ENCODE measurements around the gene DLG4. TPM values are rescaled to one million over a fixed set of nuclear protein-coding genes. Genes with fewer than 3 reads are reported as not detected.
A peak's percentile ranks its signal among the peaks of the same experiment; 100 is the strongest.

Gene DLG4
- 4.7 and 7.8 TPM in 2 replicates for total RNA-seq (2014; rRNA removed; shearing (Covaris generic))

- peak; percentile 94 for DNase-seq (ENCODE audit: low read depth)
Measured at GRCh38 chr17:7219812-7220592, at the start of gene DLG4, which contains the start of gene ACADVL. TSS of gene DLG4 (minus strand) at chr17:7219836. TSS of gene ACADVL (plus strand) at chr17:7219938. CDS start at chr17:7219985, 47 bp downstream.

- DNase-seq (ENCODE audit: low read depth), result no peak
Measured at GRCh38 chr17:7266784-7267183, 47.1 kb upstream of the DLG4 start.

DNA sequence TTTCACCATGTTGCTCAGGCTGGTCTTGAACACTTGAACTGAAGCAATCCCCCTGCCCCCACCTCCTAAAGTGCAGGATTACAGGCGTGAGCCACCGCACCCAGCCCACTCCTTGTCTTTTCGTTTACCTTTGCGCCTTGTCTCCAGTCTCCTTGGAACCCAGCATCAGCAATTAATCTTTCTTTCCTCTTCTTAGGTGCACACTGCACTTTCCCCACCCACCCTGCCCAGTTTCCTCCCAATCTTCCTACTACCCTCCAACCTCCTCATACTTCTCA is 44.1 kb upstream of the DLG4 start:
- no peak for DNase-seq (ENCODE audit: low read depth)

DNA sequence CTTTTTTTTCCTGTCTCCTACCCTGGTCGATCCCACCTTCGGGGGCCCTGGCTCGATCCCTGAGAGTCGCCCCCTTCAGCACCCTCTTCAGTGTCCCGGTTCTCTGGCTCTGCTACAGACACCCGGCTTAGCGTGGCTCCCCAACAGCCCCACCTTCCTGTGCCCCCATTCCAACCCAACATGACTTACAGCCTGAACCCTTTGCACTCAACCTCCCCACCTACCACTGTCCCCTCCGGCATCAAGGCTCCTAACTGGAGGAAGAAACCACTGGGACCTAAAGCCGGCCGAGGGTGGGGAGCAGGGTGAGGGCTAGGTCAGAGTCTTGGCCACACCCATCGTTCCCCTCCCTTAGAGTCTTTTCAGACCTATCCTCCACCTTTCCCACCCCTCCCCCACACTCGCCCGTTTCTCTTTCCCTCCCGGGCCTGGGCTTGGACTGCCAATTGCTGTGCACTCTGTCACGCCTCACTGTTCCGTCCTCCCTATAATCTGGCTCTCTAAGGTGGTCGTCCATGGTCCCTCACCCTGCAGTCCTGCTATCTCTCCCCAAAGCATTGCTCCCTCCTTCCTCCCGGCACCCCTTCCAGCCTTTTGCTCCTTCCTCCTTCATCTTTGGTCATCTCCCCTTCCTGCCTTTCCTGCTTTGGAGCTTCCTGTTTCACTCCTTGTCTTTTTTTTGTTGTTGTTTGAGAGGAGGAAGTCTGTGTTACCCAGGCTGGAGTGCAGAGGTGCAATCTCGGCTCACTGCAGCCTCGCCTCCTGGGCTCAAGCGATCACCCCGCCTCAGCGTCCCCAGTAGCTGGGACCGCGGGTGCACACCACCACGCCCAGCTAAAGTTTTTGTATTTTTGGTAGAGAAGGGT is 43.5 kb upstream of the DLG4 start:
- DNase-seq (ENCODE audit: low read depth), result no peak

DNA sequence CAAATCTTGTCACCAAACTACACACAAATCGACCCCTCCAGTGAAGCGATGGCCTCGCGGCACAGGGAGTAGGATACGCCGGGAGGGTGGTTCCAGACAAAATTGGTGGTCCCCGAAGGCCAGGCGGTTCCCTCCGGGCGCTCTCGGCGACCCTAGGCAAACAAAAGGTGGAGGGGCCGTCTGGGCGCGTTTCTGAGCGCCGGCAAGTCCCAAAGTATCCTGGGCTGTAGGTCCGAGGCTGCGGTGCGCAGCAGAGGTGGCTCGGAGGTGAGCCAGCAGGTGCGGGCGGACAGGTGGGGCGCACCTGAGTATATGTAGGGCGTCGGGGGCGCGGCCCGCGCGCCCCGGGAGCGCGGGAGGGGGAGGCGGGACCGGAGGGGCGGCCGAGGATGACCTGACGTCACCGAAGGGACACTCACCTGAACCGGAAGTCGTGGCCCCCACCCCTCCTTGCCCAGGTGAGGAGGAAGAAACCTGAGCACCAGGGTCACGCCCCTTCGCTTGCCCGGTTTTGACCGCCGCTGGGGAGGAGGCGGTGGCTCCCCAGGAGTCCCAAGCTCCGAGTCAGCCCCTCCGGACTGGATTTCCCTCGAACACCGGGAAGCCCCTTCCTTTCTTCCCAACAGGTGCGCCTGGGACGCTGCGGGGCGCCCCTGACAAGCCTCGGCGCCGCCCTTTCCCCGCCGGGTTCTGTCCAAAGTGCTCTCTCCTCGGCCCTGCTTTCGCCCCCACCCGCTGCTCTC is 42.7 kb upstream of the DLG4 start, which contains the start of gene CLDN7:
Gene CLDN7 (minus strand): TSS at position 287 of the 743 bp plus-strand sequence. CDS start 435 bp downstream, outside the sequence.
- DNase-seq (ENCODE audit: low read depth), result no peak

- no peak for DNase-seq (ENCODE audit: low read depth)
Measured at GRCh38 chr17:7261379-7262191, 41.9 kb upstream of the DLG4 start.

DNA sequence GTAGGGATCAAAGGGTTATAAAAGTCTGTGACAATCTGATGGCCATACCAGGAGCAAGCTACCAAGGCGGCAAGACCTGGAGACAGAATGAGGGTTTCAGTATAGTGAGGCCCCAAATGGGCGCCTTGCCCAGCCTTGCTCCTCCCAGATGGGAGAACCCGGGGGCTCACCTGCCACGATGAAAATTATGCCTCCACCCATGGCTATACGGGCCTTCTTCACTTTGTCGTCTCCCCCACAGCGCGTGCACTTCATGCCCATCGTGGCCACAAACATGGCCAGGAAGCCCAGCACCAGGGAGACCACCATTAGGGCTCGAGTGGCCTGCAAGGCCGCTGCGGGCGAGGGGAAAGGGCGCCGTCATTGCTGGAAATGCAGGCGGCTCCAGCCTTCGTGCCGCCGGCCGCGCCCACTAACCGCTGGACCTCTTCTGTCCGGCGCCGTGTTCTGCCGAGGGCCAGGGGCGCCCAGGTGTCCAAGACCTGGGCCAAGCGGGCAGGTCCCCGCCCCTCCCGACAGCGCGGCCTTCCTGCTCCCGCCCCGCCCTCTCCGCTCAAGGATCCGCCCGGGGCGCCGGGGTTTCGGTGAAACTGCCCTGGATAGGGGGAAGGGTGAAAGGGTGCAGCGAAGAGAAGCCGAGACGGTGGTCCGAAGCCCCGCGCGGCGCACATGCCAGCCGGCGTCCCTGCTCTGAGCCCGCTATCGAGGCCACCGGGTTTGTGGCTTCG is 41.2 kb upstream of the DLG4 start:
- DNase-seq (ENCODE audit: low read depth), result no peak

- DNase-seq (ENCODE audit: low read depth), result no peak
Measured at GRCh38 chr17:7260151-7260550, 40.5 kb upstream of the DLG4 start.

DNA sequence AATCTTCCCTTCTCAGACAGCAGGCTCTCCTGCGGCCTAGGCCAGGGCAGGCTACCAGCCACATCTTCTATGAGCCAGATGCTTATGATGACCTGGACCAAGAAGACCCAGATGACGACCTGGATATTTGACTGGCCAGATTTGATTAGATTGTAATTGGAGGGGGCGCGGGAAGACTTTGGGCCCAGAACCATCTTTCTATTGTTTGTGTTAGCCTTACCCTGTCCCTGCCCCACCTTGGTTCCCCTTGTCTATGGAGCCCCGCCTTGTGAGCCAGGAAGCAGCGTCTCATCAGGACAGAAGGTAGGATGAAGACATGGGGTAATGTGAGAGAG is 39.9 kb upstream of the DLG4 start:
- DNase-seq (ENCODE audit: low read depth), result no peak

GRCh38 chr17:7258731-7259554 is 39.3 kb upstream of the DLG4 start:
- DNase-seq (ENCODE audit: low read depth), result no peak

- DNase-seq (ENCODE audit: low read depth), result no peak
Measured at GRCh38 chr17:7256766-7257456, 37.3 kb upstream of the DLG4 start.

DNA sequence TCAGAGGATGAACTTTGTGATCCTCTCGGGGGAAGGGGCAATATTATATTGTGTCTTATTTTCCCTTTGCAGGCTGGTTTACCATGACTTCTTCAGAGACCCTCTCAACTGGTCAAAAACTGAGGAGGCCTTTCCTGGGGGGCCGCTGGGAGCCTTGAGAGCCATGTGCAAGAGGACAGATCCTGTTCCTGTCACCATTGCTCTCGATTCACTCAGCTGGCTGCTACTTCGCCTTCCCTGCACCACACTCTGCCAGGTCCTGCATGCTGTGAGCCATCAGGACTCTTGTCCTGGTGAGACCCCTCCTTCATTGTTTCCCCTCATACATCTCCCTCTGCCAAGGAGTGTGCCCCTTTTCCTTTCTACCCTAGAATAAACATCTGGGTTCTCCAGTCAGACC is 34.9 kb upstream of the DLG4 start:
- no peak for DNase-seq (ENCODE audit: low read depth)

GRCh38 chr17:7253082-7253481 is 33.4 kb upstream of the DLG4 start:
- no peak for DNase-seq (ENCODE audit: low read depth)

DNA sequence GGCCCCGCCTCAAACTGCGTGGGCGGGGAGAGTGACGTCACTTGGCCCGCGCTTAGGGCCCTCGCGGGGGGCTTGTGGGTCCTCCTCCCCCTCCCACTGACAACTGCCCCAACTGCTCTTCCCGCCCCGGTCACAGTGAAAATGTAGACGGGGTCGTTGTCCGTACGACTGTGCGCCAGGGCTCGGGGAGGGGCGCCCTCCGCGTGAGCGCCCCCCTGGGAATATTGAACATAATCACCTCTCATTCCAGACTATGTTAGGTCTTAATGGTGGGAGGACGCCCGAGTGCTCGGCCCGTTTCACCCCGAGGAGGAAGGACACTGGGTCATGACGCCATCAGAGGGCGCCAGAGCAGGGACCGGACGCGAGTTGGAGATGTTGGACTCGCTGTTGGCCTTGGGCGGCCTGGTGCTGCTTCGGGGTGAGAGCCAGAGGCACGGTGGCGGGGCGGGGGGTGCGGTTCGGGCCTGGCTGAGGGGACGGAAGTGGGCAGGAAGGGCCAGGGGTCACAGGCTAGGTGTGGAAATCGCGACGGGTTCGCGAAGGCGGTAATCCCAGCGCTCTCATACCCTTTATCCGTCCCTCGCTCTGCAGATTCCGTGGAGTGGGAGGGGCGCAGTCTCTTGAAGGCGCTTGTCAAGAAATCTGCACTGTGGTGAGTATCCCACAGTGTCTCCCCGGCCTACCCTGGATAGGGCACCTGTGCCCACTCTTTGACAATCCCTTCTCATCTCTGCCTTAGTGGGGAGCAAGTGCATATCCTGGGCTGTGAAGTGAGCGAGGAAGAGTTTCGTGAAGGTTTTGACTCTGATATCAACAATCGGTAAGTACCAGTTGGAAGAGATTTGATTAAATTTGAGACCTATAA is 32.8 kb upstream of the DLG4 start, which contains the start of gene ELP5:
Gene ELP5 (plus strand): TSS at position 40 of the 868 bp plus-strand sequence. CDS start 336 bp downstream, at position 376.
- DNase-seq (ENCODE audit: low read depth), result peak; percentile 92

DNA sequence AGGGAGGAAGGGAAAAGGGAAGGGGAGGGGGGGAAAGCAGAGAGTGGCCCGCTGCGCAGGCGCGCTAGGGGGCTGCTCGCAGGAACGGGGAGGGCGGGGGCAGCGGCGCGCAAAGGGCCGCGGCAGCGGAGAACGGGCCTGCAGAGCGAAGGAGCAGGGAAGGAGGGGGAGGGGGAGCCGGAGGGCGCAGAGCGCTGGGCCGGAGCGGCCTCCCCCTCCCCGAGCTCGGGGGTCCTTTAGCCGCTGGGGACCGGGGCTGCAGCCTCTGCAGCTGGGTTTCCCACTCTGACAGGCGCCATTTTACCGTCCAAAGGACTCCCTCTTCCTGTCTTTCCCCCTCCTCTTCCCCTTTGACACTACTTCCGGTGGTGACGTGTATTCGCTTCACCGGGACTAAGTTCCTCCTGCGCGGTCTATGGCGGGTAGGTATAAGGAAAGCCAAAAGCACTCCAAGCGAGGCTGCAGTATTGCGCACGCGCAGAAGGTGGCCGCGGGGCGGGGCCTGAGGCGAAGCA is 32.1 kb upstream of the DLG4 start, which contains the start of gene CTDNEP1:
Gene CTDNEP1 (minus strand): TSS at position 74 of the 515 bp plus-strand sequence. CDS start 438 bp downstream, outside the sequence.
- DNase-seq (ENCODE audit: low read depth), result peak; percentile 99

DNA sequence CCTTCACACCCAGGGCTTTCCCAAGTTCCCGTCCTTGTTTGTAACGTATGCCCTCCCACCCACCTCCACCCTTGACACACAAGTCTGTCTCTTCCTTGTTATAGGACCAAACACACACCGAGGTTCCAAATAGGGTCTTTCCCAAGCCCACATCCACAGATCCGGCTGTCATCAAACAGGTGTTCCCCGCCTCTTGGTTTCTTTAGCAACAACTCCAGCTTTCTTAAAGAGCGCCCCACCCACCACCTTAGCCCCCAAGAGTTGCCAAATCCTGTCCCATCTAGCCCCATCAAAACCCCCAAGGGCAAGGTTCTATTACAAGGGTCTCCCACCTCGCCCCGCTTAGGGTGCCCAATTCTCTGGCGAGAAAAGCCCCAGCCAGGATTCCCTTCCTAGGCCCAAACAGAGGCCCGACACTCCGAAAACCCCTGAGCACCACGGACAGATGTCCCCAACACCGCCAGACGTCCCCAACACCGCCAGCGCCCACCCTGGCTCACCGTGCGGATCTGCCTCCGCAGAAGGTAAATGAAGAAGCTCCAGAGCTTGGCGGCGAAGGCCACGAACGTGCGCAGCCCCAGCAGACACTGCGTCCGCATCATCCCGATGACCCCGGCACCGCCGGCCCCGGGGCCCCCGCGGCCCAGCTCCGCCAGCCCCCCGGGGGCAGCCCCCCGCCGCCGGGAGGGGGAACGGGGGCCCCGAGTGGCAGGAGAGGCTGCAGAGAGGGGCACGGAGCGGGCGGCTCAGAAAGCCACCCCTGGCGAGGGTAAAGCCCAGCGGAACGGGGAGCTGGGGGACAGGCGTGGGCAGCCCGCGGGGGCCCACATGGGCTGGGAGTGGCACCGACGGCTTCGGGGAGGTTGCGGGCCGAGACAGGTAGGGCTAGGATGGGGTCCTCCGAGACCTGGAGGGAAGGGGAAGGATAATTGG is 31.3 kb upstream of the DLG4 start:
- DNase-seq (ENCODE audit: low read depth), result no peak

DNA sequence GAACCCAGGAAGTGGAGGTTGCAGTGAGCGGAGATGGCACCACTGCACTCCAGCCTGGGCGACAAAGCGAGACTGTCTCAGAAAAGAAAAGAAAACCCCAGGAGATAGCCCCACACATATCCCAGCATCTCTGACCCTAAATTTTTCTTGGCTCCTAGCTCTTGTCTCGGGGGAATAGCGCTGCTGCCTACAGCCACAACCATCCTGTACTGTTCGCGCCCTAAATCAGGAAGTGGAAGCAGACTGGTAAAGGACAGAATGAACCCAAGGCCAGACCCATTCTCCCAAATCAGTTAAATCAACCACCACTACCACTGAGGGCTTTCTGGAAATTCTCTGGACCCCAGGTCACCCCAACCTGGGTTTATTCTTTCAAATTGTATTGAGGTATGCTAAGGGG is 30.2 kb upstream of the DLG4 start:
- no peak for DNase-seq (ENCODE audit: low read depth)
